Neuron (in vitro differentiated cells): Measurements from ENCODE around the gene CACNB4.
"Not testable (repeated sequence)": the region's sequence is repeated elsewhere in the genome, so short reads cannot be mapped to it uniquely, and the experiment has no call there.

Experiments
- H2AFZ ChIP-seq: one replicate; pipeline ENCODE4 v1.6.1; 2013; ENCODE audit warnings: low read depth, mild to moderate bottlenecking, inconsistent platforms, low read length, moderate library complexity
- H3K27me3 ChIP-seq: one replicate; pipeline ENCODE4 v1.6.1; 2013; ENCODE audit warnings: low read length; ENCODE audit not compliant: insufficient read depth
- H3K36me3 ChIP-seq: one replicate; pipeline ENCODE4 v1.6.1; 2013; ENCODE audit warnings: low read length; ENCODE audit not compliant: insufficient read depth
- H3K4me1 ChIP-seq: one replicate; pipeline ENCODE4 v1.6.1; 2013; ENCODE audit warnings: low read length; ENCODE audit not compliant: insufficient read depth
- H3K4me3 ChIP-seq: 2 replicates; pipeline ENCODE4 v1.5.1; 2013; ENCODE audit warnings: mild to moderate bottlenecking, low read length, moderate library complexity
- H3K9me3 ChIP-seq: one replicate; pipeline ENCODE4 v1.6.1; 2013; ENCODE audit warnings: low read length

Gene CACNB4

DNA sequence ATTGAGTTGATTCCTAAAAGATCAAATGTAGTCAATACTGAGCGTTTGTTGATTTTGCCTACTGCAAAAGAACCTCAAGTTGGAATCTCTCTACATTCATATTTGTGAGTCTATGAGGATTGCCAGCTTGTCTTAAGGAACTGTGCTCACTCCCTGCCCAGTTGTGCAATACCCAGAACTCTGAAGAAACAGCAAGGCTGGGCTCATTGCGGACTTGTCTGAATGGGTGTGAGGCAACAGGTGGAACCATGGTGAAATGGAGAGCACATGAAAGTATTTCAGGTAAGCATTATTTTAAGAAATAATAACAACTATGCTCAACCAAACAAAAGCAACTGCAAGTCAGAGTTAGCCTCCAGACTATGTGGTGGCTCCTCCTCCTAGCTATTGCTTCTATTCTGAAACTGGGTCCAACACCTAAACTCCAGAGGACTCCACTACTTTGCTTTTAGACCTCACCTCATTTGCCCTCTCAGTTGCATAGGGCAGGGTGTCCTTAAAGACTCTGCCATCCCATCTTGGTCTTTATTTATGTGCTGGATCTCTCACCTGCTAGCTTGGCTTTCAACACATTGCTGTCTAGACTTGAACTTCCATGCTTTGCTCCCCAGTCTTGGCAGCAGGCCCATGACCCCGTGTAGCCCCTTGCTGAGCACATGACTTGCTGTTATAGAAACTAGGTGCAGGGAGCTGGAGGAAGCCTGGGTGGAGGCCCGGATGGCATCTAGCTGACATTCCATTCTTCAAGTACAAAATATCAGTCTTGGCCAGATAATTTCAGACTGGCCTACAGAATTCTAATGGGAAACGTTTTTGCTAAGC, 175.8 kb downstream of the CACNB4 start:
- Histone ChIP-seq H3K36me3 (no peaks in the 10 kb centered on the region), H2AFZ (no peak overlapping the region), H3K9me3 (no peaks in the 10 kb centered on the region), H3K4me1 (no peaks in the 10 kb centered on the region), H3K27me3 (no peaks in the 10 kb centered on the region), H3K4me3 (no peak overlapping the region)

DNA sequence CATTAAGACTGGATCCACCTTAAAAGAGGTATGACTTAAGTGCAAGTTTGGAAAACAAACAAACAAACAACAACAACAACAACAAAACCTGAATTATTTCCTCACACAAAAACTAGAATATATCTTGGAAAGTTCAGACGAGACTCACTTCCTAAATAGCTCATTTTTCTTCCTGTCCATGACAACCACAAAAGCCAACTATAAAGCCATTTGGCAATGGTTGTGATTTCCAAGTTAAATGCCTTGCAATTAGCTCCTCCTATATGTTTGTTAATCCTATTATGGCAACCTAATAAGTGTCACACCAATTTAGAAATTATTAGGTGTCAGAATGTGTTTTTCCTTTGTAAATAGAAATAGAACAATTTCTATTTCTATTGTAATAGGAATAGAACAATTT, 179.1 kb downstream of the CACNB4 start:
- Histone ChIP-seq H2AFZ (no peak overlapping the region), H3K27me3 (no peaks in the 10 kb centered on the region), H3K4me3 (no peak overlapping the region), H3K4me1 (no peaks in the 10 kb centered on the region), H3K9me3 (no peaks in the 10 kb centered on the region), H3K36me3 (no peaks in the 10 kb centered on the region)

DNA sequence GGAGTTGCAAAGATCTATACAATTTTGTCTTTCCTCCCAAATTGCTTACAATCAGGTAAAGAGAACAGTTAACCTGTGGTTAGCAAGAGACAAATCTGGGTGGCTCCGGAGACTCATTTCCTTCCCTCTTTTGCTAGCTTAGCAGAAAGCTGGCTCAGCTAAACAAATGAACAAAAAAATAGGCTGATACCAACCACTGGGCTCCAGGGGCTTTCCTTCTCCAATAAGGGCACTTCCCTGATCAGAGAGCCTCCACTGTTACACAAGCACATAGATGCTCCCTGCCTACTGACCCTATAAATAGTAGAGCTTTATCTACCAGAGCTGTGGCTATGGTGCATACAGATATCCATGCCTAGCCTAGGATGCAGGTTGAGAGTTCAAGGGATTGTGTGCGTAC, 180.5 kb downstream of the CACNB4 start:
- Histone ChIP-seq H3K4me3 (no peak overlapping the region), H3K9me3 (no peaks in the 10 kb centered on the region), H2AFZ (no peak overlapping the region), H3K36me3 (no peaks in the 10 kb centered on the region), H3K4me1 (no peaks in the 10 kb centered on the region), H3K27me3 (no peaks in the 10 kb centered on the region)

DNA sequence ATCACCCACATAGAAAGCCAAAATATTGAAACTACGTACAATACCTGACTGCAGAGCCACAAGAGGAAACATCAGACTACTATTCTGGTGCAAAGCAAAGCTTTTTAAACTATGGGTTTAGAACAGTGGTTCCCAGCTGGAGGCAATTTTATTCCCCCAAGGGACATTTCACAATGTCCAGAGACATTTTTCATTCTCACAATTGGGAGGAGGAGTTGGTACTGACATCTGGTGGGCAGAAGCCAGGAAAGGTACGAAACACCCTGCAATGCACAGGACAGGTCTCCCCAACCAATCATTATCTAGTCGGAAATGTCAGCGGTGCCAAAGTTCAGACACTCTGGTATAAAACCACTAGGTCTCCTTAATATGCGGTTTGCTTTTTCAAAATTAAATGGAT, 182.2 kb downstream of the CACNB4 start:
- Histone ChIP-seq H3K27me3 (no peaks in the 10 kb centered on the region), H3K4me3 (no peak overlapping the region), H3K9me3 (no peaks in the 10 kb centered on the region), H2AFZ (no peak overlapping the region), H3K36me3 (no peaks in the 10 kb centered on the region), H3K4me1 (no peaks in the 10 kb centered on the region)

DNA sequence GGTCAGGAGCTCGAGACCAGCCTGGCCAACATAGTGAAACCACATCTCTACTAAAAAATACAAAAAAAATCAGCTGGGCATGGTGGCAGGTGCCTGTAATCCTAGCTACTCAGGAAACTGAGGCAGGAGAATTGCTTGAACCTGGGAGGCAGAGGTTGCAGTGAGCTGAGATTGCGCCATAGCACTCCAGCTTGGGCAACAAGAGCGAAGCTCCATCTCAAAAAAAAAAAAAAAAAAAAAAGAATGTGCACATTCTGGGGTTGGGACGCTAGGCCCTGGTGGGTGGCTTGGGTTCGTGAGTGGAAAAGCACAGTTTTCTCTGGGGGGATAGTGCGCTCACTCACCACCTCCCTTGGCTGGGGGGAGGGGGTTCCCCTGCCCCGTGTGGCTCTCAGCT, 183.2 kb downstream of the CACNB4 start:
- H3K36me3 ChIP-seq, H2AFZ ChIP-seq: not testable (repeated sequence)

DNA sequence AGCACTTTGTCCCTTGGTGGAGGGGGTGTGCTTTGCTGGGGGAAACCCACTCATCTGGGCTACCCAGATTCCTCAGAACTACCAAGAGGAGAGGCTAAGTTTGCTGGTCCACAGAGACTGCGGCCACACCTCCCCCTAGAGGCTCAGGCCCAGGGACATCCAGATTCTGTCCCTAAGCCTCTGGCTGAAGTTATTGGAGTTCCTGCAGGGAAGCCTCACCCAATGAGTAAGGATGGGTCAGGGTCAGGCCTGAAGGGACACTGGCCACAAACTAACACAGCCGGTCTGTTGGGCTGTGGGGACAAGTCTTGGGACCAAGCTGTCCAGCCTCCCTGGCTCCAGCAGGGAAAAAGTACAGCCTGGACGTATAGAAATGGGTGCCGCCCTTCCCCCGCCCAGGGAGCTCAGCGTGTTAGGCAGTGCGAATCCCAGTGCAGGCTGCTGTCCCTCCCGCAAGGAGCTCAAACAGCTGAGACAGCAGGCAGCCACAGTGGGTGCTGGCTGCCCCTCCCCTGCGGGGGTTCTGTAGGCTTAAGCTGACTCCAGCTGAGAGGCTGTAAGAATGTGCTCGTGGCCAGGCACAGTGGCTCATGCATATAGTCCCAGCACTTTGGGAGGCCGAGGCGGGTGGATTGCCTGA, 183.7 kb downstream of the CACNB4 start:
- Histone ChIP-seq H3K4me3 (no peak overlapping the region), H3K36me3 (no peaks in the 10 kb centered on the region), H3K27me3 (no peaks in the 10 kb centered on the region)

More for the DNA sequence above, 183.2 kb downstream of the CACNB4 start:
- H3K4me1 ChIP-seq, H3K9me3 ChIP-seq, H3K4me3 ChIP-seq, H3K27me3 ChIP-seq: not testable (repeated sequence)

DNA sequence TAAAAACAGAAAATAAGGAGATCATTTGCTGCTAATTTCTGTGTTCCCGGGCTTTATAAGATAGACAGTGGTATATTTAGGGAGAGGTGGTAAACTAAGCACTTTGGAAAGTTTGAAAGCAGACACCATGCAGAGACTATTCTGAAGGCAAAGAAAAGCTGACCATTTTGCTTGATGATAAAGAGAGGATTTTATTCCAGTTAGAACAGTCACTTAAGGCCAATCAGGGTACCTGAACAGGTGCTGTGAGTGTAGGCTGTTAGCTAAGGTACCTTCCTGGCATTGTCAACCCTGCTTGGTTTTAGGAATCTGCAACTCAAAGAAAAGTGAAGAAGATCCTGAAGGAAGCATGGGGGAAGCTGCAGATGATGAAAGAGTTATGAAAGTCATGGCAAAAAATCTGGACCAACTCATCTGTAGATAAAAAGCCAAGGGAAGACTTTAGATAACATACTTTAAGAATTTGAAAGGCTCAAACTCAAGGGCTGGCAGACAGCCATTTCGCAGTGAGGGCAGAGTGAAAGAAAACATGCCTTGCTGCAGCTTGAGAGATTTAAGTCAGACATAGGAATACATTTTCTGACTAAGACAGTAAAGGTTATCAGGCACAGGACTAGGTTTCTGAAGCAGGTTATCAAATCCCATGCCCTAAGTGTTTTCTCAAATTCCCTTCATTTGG, 190.5 kb downstream of the CACNB4 start:
- Histone ChIP-seq H3K9me3 (no peaks in the 10 kb centered on the region), H3K27me3 (no peaks in the 10 kb centered on the region), H3K36me3 (no peaks in the 10 kb centered on the region), H3K4me3 (no peak overlapping the region), H3K4me1 (peaks cover 11% of the 10 kb centered on the region), H2AFZ (no peak overlapping the region)

More for the DNA sequence above, 183.7 kb downstream of the CACNB4 start:
- no peaks in the 10 kb centered on the region for H3K4me1 ChIP-seq
- no peak overlapping the region for H2AFZ ChIP-seq
- no peaks in the 10 kb centered on the region for H3K9me3 ChIP-seq

DNA sequence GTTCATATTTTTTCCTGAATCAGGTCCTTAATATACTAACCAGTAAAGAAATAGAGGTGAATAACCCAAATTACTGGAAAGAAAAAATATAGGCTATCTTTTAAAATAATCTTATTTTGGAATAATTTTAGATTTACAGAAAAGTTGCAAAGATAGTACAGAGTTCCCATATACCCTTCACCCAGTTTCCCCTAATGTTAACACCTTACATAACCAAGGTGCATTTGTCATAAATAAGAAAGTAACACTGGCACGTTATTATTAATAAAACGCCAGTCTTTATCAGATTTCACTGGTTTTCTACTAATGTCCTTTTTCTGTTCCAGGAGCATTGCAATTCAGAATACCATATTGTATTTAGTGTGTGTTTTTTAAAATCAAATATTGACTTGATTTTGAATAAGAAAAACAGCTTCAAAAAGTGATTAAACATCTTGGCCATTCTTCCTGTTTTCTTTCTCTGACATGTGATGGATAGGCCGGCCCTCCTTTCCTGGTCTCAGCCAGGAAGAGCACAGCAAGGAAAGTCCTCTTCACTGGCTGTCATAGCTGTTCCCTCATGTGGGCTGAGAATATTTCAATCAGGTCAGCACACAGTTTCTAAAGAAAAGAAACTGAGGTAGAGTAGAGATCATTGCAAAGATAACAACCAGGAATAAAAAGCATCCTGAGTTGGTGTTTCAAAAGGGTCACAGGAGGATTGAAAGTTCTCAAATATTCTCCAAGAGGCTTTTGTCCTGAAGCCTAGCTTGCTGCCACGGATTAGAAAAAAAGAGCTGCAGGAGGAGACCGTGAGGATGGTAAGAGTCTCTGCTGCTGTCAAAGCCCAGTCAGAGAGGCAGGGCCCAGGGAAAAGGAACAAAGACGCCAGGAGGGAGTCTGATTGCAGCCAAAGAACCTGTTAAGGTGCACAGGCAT, 191.3 kb downstream of the CACNB4 start:
- no peak overlapping the region for H3K4me3 ChIP-seq

DNA sequence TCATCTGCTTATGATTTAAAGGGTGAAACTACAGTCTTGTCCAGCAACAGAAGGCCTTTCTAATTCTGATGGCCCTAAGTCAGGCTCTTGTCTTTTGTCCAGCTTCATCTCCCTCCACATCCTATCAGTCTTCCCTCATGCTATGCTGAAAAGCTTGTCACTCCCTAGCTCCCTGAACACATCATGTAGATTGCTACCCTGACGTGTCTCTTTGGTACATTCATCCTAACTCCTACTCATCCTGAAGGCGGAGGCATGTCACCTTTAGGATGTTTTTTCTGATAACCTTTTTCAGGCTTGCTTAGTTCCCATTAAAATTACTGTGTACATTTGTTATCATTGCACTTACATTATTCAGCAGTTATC, 192.2 kb downstream of the CACNB4 start:
- Histone ChIP-seq H3K36me3 (no peaks in the 10 kb centered on the region), H3K9me3 (no peaks in the 10 kb centered on the region), H3K4me3 (no peak overlapping the region), H2AFZ (no peak overlapping the region), H3K27me3 (no peaks in the 10 kb centered on the region), H3K4me1 (peaks cover 11% of the 10 kb centered on the region)

More for the DNA sequence above, 191.3 kb downstream of the CACNB4 start:
- no peak overlapping the region for H2AFZ ChIP-seq
- no peaks in the 10 kb centered on the region for H3K36me3 ChIP-seq
- no peaks in the 10 kb centered on the region for H3K27me3 ChIP-seq
- H3K9me3 ChIP-seq, result no peaks in the 10 kb centered on the region
- peaks cover 11% of the 10 kb centered on the region for H3K4me1 ChIP-seq

DNA sequence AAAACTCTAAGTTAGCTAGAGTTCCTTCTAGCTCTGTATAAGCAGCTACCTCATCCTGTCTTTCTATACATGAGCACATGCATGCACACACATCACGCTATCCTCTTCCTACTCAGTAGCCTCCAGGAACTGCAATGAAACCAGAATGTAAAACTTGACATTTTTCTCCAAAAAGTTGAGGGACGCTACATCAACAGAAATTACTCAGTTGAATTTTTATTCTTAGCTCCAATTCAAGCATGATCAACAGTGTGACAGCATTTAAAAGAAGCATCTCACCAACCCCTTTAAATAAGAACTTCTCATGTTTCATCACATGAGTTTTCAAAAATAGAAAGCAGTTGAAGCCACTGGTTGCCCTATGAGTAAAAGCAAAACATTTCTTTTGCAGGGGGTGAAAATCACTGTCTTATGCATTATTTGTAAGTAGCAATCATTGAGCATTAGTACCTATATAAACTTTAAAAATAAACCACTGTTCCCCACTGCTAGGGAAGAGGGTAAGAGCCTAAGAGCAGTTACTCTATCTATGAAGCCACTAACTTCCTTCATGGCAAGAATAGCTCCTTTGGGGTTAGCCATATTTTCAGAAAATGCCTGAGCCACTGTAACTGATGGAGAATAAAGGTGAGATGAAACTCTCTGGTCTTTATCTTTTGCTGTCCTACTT, 192.7 kb downstream of the CACNB4 start:
- no peaks in the 10 kb centered on the region for H3K27me3 ChIP-seq
- peaks cover 11% of the 10 kb centered on the region for H3K4me1 ChIP-seq
- H3K4me3 ChIP-seq, result no peak overlapping the region
- no peak overlapping the region for H2AFZ ChIP-seq
- no peaks in the 10 kb centered on the region for H3K36me3 ChIP-seq
- H3K9me3 ChIP-seq, result no peaks in the 10 kb centered on the region

DNA sequence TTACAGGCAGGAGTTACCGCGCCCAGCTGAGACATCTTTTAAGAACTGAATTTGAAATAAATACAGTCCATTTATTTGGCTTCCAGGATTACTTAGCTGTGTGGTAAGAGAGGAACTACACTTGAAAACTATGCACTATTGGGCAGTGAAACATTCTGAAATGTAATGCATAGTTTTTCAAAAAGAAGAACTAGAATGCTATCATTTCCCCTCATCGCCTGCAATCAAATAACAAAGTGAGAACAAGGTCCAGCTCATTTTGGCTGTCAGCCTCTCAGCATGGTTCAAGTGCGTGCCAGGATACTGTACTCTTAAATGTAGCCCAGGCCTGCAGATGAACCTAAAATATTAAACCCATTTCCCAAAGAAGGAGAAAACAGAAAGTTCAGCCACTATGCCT, 194.0 kb downstream of the CACNB4 start:
- no peak overlapping the region for H2AFZ ChIP-seq
- no peaks in the 10 kb centered on the region for H3K27me3 ChIP-seq
- H3K9me3 ChIP-seq, result no peaks in the 10 kb centered on the region
- H3K4me1 ChIP-seq, result peaks cover 13% of the 10 kb centered on the region
- no peaks in the 10 kb centered on the region for H3K36me3 ChIP-seq
- H3K4me3 ChIP-seq, result no peak overlapping the region

DNA sequence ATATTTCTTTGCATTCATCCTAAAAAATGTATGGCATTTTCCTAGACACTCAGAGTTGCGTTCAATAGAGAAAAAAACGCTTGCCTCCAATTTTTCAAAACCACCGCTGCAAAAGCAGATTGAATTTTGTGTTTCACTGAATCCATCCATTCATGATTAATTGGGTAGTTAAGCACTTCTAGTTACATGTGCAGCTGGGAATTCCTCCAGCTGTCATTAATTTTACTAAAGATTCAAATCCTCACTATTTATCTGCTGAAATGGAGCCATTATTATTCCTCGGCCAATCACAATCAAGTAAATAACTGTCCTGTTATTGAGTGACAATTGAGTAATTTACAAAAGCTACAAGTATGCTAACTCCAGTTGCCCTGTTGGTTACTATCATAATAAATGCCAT, 194.8 kb downstream of the CACNB4 start:
- Histone ChIP-seq H3K27me3 (no peaks in the 10 kb centered on the region), H3K4me3 (no peak overlapping the region), H3K9me3 (no peaks in the 10 kb centered on the region), H3K4me1 (peaks cover 13% of the 10 kb centered on the region), H2AFZ (no peak overlapping the region), H3K36me3 (no peaks in the 10 kb centered on the region)
